ENCODE results near the gene ADGRA3.

DNA sequence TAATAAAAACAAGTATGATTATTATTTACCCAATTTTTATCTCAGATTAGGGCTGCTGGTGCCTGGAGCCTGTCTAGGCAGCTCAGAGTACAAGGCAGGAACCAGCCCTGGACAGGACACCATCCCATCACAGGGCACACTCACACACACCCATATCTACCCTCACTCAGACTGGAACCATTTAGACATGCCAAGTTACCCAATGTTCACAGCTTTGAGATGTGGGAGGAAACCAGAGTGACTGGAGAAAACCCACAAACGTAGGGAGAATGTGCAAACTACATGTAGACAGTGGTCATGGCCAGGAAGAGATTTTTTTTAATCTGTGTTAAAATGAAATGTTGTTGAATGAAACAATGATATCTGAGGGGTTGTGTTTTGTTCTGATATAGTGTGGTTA lies 35.7 kb upstream of the ADGRA3 start:
- TF ChIP-seq POLR2AphosphoS5 (IDR thresholded peaks at IDR 0.05) (no peak), POLR2A (IDR thresholded peaks at IDR 0.05) (no peak)
- TF ChIP-seq, protein P1, sequence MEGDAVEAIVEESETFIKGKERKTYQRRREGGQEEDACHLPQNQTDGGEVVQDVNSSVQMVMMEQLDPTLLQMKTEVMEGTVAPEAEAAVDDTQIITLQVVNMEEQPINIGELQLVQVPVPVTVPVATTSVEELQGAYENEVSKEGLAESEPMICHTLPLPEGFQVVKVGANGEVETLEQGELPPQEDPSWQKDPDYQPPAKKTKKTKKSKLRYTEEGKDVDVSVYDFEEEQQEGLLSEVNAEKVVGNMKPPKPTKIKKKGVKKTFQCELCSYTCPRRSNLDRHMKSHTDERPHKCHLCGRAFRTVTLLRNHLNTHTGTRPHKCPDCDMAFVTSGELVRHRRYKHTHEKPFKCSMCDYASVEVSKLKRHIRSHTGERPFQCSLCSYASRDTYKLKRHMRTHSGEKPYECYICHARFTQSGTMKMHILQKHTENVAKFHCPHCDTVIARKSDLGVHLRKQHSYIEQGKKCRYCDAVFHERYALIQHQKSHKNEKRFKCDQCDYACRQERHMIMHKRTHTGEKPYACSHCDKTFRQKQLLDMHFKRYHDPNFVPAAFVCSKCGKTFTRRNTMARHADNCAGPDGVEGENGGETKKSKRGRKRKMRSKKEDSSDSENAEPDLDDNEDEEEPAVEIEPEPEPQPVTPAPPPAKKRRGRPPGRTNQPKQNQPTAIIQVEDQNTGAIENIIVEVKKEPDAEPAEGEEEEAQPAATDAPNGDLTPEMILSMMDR (IDR thresholded peaks at IDR 0.05): no peak

Data from stomach (tissue), 4 donors.